DOHH2 (cell line): ENCODE measurements around the gene ROR2.

ENCODE experiments used
- H3F3A ChIP-seq: fragments of 200-600 bp; sonication (generic), shearing (Covaris generic); 2 replicates; pipeline ENCODE4 v1.6.0; 2016; ENCODE audit warnings: antibody characterized with exemption, mild to moderate bottlenecking; ENCODE audit not compliant: control insufficient read depth, insufficient read depth
- H3K27ac ChIP-seq: fragments of 200-600 bp; sonication (generic); 2 replicates; pipeline ENCODE4 v1.5.1; 2014; ENCODE audit warnings: low read depth, mild to moderate bottlenecking, low read length, moderate library complexity
- H3K27me3 ChIP-seq: fragments of 200-600 bp; sonication (generic); 2 replicates; pipeline ENCODE4 v1.6.1; 2014; ENCODE audit warnings: mild to moderate bottlenecking, low read length, mixed read lengths; ENCODE audit not compliant: control insufficient read depth
- H3K36me3 ChIP-seq: fragments of 200-600 bp; sonication (generic); 2 replicates; pipeline ENCODE4 v1.6.1; 2014; ENCODE audit warnings: mild to moderate bottlenecking, low read length, moderate library complexity, mixed read lengths; ENCODE audit not compliant: control insufficient read depth
- H3K4me1 ChIP-seq: fragments of 200-600 bp; sonication (generic); 2 replicates; pipeline ENCODE4 v1.6.1; 2014; ENCODE audit warnings: mild to moderate bottlenecking, low read length, mixed read lengths; ENCODE audit not compliant: control insufficient read depth
- H3K4me2 ChIP-seq: fragments of 200-600 bp; sonication (generic); 2 replicates; pipeline ENCODE4 v1.6.0; 2014; ENCODE audit warnings: mild to moderate bottlenecking, low read length, moderate library complexity
- H3K4me3 ChIP-seq: fragments of 200-600 bp; sonication (generic); 2 replicates; pipeline ENCODE4 v1.5.1; 2014; ENCODE audit warnings: mild to moderate bottlenecking, low read length, mixed read lengths
- H3K79me2 ChIP-seq: fragments of 200-600 bp; sonication (generic); 2 replicates; pipeline ENCODE4 v1.6.1; 2014; ENCODE audit warnings: mild to moderate bottlenecking, low read length, mixed read lengths; ENCODE audit not compliant: control insufficient read depth
- H3K9me2 ChIP-seq: fragments of 200-600 bp; sonication (generic); replicated peaks from 2 replicates; pipeline ENCODE4 v1.6.1; 2014; ENCODE audit warnings: mild to moderate bottlenecking, low read length, mixed read lengths; ENCODE audit not compliant: control insufficient read depth
- H3K9me3 ChIP-seq: fragments of 200-600 bp; sonication (generic); 2 replicates; pipeline ENCODE4 v1.6.1; 2014; ENCODE audit warnings: antibody characterized with exemption, low read length, mixed read lengths; ENCODE audit not compliant: control insufficient read depth, insufficient read depth
- H4K20me1 ChIP-seq: fragments of 200-600 bp; sonication (generic); 2 replicates; pipeline ENCODE4 v1.6.0; 2014; ENCODE audit warnings: low read depth, mild to moderate bottlenecking, antibody characterized with exemption, low read length, moderate library complexity; ENCODE audit not compliant: control insufficient read depth, insufficient read depth
- EZH2phosphoT487 ChIP-seq: fragments of 200-600 bp; sonication (generic); IDR thresholded peaks from 2 replicates; pipeline ENCODE4 v1.6.1; 2017; ENCODE audit warnings: borderline replicate concordance, mild to moderate bottlenecking, antibody characterized with exemption, low read length, moderate library complexity, mixed read lengths
- TF ChIP-seq, protein P1 (sequence below): fragments of 200-600 bp; sonication (generic); IDR thresholded peaks from one replicate; pipeline ENCODE4 v1.5.1; 2014; ENCODE audit warnings: antibody characterized with exemption, mild to moderate bottlenecking, low read depth, low read length; ENCODE audit not compliant: poor library complexity, severe bottlenecking

Gene ROR2

GRCh38 chr9:91783411-91783810, 166.6 kb downstream of the ROR2 start:
- no peaks in the 10 kb centered on the region for H3K4me1 ChIP-seq
- H3K27me3 ChIP-seq, result peaks cover 7% of the 10 kb centered on the region; the same call in 1 of the 2 replicates
- H3K4me2 ChIP-seq, result no peak overlapping the region
- TF ChIP-seq, protein P1, sequence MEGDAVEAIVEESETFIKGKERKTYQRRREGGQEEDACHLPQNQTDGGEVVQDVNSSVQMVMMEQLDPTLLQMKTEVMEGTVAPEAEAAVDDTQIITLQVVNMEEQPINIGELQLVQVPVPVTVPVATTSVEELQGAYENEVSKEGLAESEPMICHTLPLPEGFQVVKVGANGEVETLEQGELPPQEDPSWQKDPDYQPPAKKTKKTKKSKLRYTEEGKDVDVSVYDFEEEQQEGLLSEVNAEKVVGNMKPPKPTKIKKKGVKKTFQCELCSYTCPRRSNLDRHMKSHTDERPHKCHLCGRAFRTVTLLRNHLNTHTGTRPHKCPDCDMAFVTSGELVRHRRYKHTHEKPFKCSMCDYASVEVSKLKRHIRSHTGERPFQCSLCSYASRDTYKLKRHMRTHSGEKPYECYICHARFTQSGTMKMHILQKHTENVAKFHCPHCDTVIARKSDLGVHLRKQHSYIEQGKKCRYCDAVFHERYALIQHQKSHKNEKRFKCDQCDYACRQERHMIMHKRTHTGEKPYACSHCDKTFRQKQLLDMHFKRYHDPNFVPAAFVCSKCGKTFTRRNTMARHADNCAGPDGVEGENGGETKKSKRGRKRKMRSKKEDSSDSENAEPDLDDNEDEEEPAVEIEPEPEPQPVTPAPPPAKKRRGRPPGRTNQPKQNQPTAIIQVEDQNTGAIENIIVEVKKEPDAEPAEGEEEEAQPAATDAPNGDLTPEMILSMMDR, result no peak
- TF ChIP-seq EZH2phosphoT487, result no peak
- no peak overlapping the region for H3K4me3 ChIP-seq
- no peaks in the 10 kb centered on the region for H3K79me2 ChIP-seq
- no peaks in the 10 kb centered on the region for H4K20me1 ChIP-seq
- H3K9me3 ChIP-seq, result no peaks in the 10 kb centered on the region
- H3K27ac ChIP-seq, result no peak overlapping the region
- H3F3A ChIP-seq, result no peaks in the 10 kb centered on the region
- no peaks in the 10 kb centered on the region for H3K9me2 ChIP-seq
- no peaks in the 10 kb centered on the region for H3K36me3 ChIP-seq

- Histone ChIP-seq H3K9me3 (no peaks in the 10 kb centered on the region), H4K20me1 (no peaks in the 10 kb centered on the region), H3K79me2 (no peaks in the 10 kb centered on the region), H3K9me2 (no peaks in the 10 kb centered on the region), H3K36me3 (no peaks in the 10 kb centered on the region), H3K4me3 (no peak overlapping the region), H3K4me1 (no peaks in the 10 kb centered on the region), H3K27me3 (peaks cover 7% of the 10 kb centered on the region; the same call in 1 of the 2 replicates), H3F3A (no peaks in the 10 kb centered on the region), H3K4me2 (no peak overlapping the region), H3K27ac (no peak overlapping the region)
- TF ChIP-seq EZH2phosphoT487, result no peak
- TF ChIP-seq, protein P1, result no peak
Observed at GRCh38 chr9:91782708-91783214, 167.3 kb downstream of the ROR2 start.

- Histone ChIP-seq H3K36me3 (no peaks in the 10 kb centered on the region), H3K4me3 (no peak overlapping the region), H3K4me1 (no peaks in the 10 kb centered on the region), H3K79me2 (no peaks in the 10 kb centered on the region), H3K27ac (no peak overlapping the region), H3K9me2 (no peaks in the 10 kb centered on the region), H3F3A (no peaks in the 10 kb centered on the region), H4K20me1 (no peaks in the 10 kb centered on the region), H3K9me3 (no peaks in the 10 kb centered on the region), H3K27me3 (peaks cover 9% of the 10 kb centered on the region; the same call in 1 of the 2 replicates), H3K4me2 (no peak overlapping the region)
- TF ChIP-seq EZH2phosphoT487, result no peak
- TF ChIP-seq, protein P1, result no peak
Observed at GRCh38 chr9:91781906-91782305, 168.1 kb downstream of the ROR2 start.
